Epithelial cell of prostate (primary cell): Measurements from ENCODE around the gene NAA25.
"Not testable (repeated sequence)": the region's sequence is repeated elsewhere in the genome, so short reads cannot be mapped to it uniquely, and the experiment has no call there.

ENCODE experiments used
- DNase-seq: peaks from one replicate; pipeline ENCODE4 v3.0.0-alpha.2; 2011; ENCODE audit warnings: low read depth, low spot score
- H3K27ac ChIP-seq: fragments of 450-650 bp; 2 replicates; pipeline ENCODE4 v1.5.1; 2017; ENCODE audit warnings: mild to moderate bottlenecking

The NAA25 gene

GRCh38 chr12:112087055-112087850, 21.3 kb downstream of the NAA25 start:
- DNase-seq: no peak
- no peak overlapping the region for H3K27ac ChIP-seq

- no peak overlapping the region for H3K27ac ChIP-seq
These were observed 42.0 kb downstream of the NAA25 start for GRCh38 chr12:112066566-112066965.

GRCh38 chr12:112063273-112063672, 45.3 kb downstream of the NAA25 start:
- H3K27ac ChIP-seq: no peak overlapping the region
- DNase-seq: no peak

More at GRCh38 chr12:112066566-112066965, 42.0 kb downstream of the NAA25 start:
- DNase-seq: no peak

- DNase-seq: no peak
- no peak overlapping the region for H3K27ac ChIP-seq
These were observed 47.4 kb downstream of the NAA25 start for GRCh38 chr12:112061137-112061536.

GRCh38 chr12:112049351-112049750, 59.2 kb downstream of the NAA25 start:
- no peak for DNase-seq
- no peak overlapping the region for H3K27ac ChIP-seq

GRCh38 chr12:112046003-112046402, 62.6 kb downstream of the NAA25 start:
- DNase-seq: no peak
- H3K27ac ChIP-seq: no peak overlapping the region

- not testable (repeated sequence) for H3K27ac ChIP-seq, DNase-seq
These were observed 72.0 kb downstream of the NAA25 start for GRCh38 chr12:112036614-112037013.

- DNase-seq: no peak
- H3K27ac ChIP-seq: no peak overlapping the region
These were observed 73.3 kb downstream of the NAA25 start for GRCh38 chr12:112035219-112035785.

GRCh38 chr12:112032292-112032691, 76.3 kb downstream of the NAA25 start:
- H3K27ac ChIP-seq: no peak overlapping the region
- DNase-seq: no peak

- H3K27ac ChIP-seq: no peak overlapping the region
- no peak for DNase-seq
These were observed 77.1 kb downstream of the NAA25 start for GRCh38 chr12:112031472-112031871.

- H3K27ac ChIP-seq: no peak overlapping the region
- DNase-seq: no peak
These were observed 79.3 kb downstream of the NAA25 start for GRCh38 chr12:112029301-112029700.

GRCh38 chr12:112025808-112026375, 82.7 kb downstream of the NAA25 start:
- no peak for DNase-seq
- no peak overlapping the region for H3K27ac ChIP-seq

- no peak overlapping the region for H3K27ac ChIP-seq
- DNase-seq: no peak
These were observed 84.7 kb downstream of the NAA25 start for GRCh38 chr12:112023759-112024396.

- DNase-seq: no peak
- no peak overlapping the region for H3K27ac ChIP-seq
These were observed 86.2 kb downstream of the NAA25 start for GRCh38 chr12:112022241-112023016.

GRCh38 chr12:112020947-112021457, 87.6 kb downstream of the NAA25 start:
- H3K27ac ChIP-seq: no peak overlapping the region
- no peak for DNase-seq

- peak overlapping the region; percentile 76 for H3K27ac ChIP-seq
- no peak for DNase-seq
These were observed 89.9 kb downstream of the NAA25 start for GRCh38 chr12:112018571-112019237.

GRCh38 chr12:112017041-112017440, 91.5 kb downstream of the NAA25 start:
- peak overlapping the region; percentile 76 for H3K27ac ChIP-seq
- DNase-seq: no peak

GRCh38 chr12:112015938-112016337, 92.6 kb downstream of the NAA25 start:
- DNase-seq: no peak
- no peak overlapping the region for H3K27ac ChIP-seq

GRCh38 chr12:112013601-112014402, 94.8 kb downstream of the NAA25 start:
- DNase-seq: peak; percentile 24

More at GRCh38 chr12:112013601-112014402, 94.8 kb downstream of the NAA25 start:
- peak overlapping the region; percentile 94 for H3K27ac ChIP-seq
